SU-DHL-6 (cell line): ENCODE measurements around the gene UBC.

Experiments used
- CTCF ChIP-seq: fragments of 200-600 bp; sonication (generic); IDR thresholded peaks from one replicate; pipeline ENCODE4 v1.5.1; 2017; ENCODE audit warnings: antibody characterized with exemption, mild to moderate bottlenecking, low read length, moderate library complexity; ENCODE audit not compliant: insufficient read depth, poor library complexity, severe bottlenecking
- EZH2phosphoT487 ChIP-seq: fragments of 200-600 bp; sonication (generic), shearing (Covaris generic); conservative IDR thresholded peaks from 2 replicates; pipeline ENCODE4 v1.6.1; 2018; ENCODE audit warnings: mild to moderate bottlenecking, antibody characterized with exemption, low read length, moderate library complexity, mixed read lengths

GRCh38 chr12:124872068-124872719, 42.3 kb downstream of the UBC start:
- TF ChIP-seq CTCF (no peak), EZH2phosphoT487 (no peak)
